GM10248 (cell line): ENCODE data around the gene XYLT1.

Source experiments
- CTCF ChIA-PET: fragments of 300-600 bp; sonication (Branson Sonifier 250); formaldehyde crosslinking; extraction: SDS; loops from one replicate; lab custom pipeline; 2021; ENCODE audit warnings: antibody characterized with exemption; lab: Yijun Ruan, JAX
- POLR2A ChIA-PET: fragments of 350-650 bp; sonication (Branson Sonifier 250); formaldehyde crosslinking; extraction: SDS; loops from one replicate; lab custom pipeline; 2020; ENCODE audit warnings: antibody characterized with exemption; lab: Yijun Ruan, JAX
- DNase-seq: peaks from one replicate; pipeline ENCODE4 v3.0.0; 2012; ENCODE audit errors: extremely low spot score
- TF ChIP-seq, protein P1 (sequence below): IDR thresholded peaks from 2 replicates; pipeline ENCODE4 v1.5.1; 2012; ENCODE audit warnings: mild to moderate bottlenecking, low read depth; ENCODE audit errors: extremely low read depth, missing control alignments, control extremely low read depth

XYLT1 gene

GRCh38 chr16:17379121-17379571 is 91.6 kb downstream of the XYLT1 start:
- TF ChIP-seq, protein P1, sequence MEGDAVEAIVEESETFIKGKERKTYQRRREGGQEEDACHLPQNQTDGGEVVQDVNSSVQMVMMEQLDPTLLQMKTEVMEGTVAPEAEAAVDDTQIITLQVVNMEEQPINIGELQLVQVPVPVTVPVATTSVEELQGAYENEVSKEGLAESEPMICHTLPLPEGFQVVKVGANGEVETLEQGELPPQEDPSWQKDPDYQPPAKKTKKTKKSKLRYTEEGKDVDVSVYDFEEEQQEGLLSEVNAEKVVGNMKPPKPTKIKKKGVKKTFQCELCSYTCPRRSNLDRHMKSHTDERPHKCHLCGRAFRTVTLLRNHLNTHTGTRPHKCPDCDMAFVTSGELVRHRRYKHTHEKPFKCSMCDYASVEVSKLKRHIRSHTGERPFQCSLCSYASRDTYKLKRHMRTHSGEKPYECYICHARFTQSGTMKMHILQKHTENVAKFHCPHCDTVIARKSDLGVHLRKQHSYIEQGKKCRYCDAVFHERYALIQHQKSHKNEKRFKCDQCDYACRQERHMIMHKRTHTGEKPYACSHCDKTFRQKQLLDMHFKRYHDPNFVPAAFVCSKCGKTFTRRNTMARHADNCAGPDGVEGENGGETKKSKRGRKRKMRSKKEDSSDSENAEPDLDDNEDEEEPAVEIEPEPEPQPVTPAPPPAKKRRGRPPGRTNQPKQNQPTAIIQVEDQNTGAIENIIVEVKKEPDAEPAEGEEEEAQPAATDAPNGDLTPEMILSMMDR, result no peak
- DNase-seq, result no peak
- POLR2A ChIA-PET, result no interaction called here
- CTCF ChIA-PET, result interaction anchor here (1.0 to 3.4 kb wide), 4 partner anchors 9 to 38 kb away, joined by 3 to 12 read pairs (median 6); no protein-coding TSS in a partner anchor

GRCh38 chr16:17377360-17378324 is 93.1 kb downstream of the XYLT1 start:
- CTCF ChIA-PET, result interaction anchor here (0.8 to 4.4 kb wide), 18 partner anchors 11 to 516 kb away, joined by 3 to 19 read pairs (median 4); no protein-coding TSS in a partner anchor
- POLR2A ChIA-PET, result interaction anchor here (0.6 to 1.3 kb wide), 4 partner anchors 11 to 76 kb away, joined by 3 to 6 read pairs (median 4); no protein-coding TSS in a partner anchor
- DNase-seq, result peak; percentile 66
- TF ChIP-seq, protein P1, result no peak

GRCh38 chr16:17375461-17376304 is 95.1 kb downstream of the XYLT1 start:
- TF ChIP-seq, protein P1, result peak; percentile 22
- no peak for DNase-seq
- CTCF ChIA-PET, result interaction anchor here (0.8 to 4.4 kb wide), 10 partner anchors 9 to 514 kb away, joined by 3 to 19 read pairs (median 4); no protein-coding TSS in a partner anchor
- POLR2A ChIA-PET, result interaction anchor here (0.7 to 1.5 kb wide), 2 partner anchors 28 to 743 kb away, joined by 4 to 6 read pairs; no protein-coding TSS in a partner anchor

- CTCF ChIA-PET, result interaction anchor here (0.8 to 4.4 kb wide), 8 partner anchors 10 to 100 kb away, joined by 3 to 19 read pairs (median 5); no protein-coding TSS in a partner anchor
- TF ChIP-seq, protein P1, result no peak
- POLR2A ChIA-PET, result interaction anchor here (1.5 kb wide), 1 partner anchor 27 kb away, joined by 4 read pairs; no protein-coding TSS in a partner anchor
- DNase-seq, result peak; percentile 56
Measured at GRCh38 chr16:17374668-17375255, 96.0 kb downstream of the XYLT1 start.

- no peak for DNase-seq
- CTCF ChIA-PET, result interaction anchor here (1.1 to 4.4 kb wide), 5 partner anchors 8 to 95 kb away, joined by 3 to 19 read pairs (median 5); no protein-coding TSS in a partner anchor
- TF ChIP-seq, protein P1, result no peak
- POLR2A ChIA-PET, result no interaction called here
Measured at GRCh38 chr16:17373533-17373932, 97.2 kb downstream of the XYLT1 start.
